Stimulated activated CD8-positive, alpha-beta memory T cell treated with anti-CD3 and anti-CD28 coated beads, Interleukin-7, amount 100 ng/mL, for 48 hours (primary cell): ENCODE results near the gene DDX50.
"Not testable (repeated sequence)": the region's sequence is repeated elsewhere in the genome, so short reads cannot be mapped to it uniquely, and the experiment has no call there.

Experiments
- DNase-seq, 2 donors: peaks; one replicate each; pipeline ENCODE4 v3.0.0-alpha.2; 2020; ENCODE audit warnings: low read depth in 1 of 2; ENCODE audit errors: extremely low read depth in 1 of 2

DDX50 gene

GRCh38 chr10:68900427-68901104, 549 bp upstream of the DDX50 start:
- peak; percentile 47 to 63 for DNase-seq

- no peak for DNase-seq
These were observed 1.3 kb downstream of the DDX50 start for GRCh38 chr10:68902382-68902781.

GRCh38 chr10:68924593-68924992, 23.5 kb downstream of the DDX50 start:
- DNase-seq: no peak

- no peak for DNase-seq
These were observed 24.4 kb downstream of the DDX50 start for GRCh38 chr10:68925489-68925888.

- DNase-seq: not testable (repeated sequence)
These were observed 28.0 kb downstream of the DDX50 start for GRCh38 chr10:68929157-68929556.

GRCh38 chr10:68929888-68930287, 28.8 kb downstream of the DDX50 start:
- DNase-seq: not testable (repeated sequence)

- not testable (repeated sequence) for DNase-seq
These were observed 31.7 kb downstream of the DDX50 start for GRCh38 chr10:68932860-68933259.

GRCh38 chr10:68934994-68935393, 33.9 kb downstream of the DDX50 start:
- no peak for DNase-seq

- DNase-seq: no peak
These were observed 37.0 kb downstream of the DDX50 start for GRCh38 chr10:68938117-68938516.

GRCh38 chr10:68938884-68939283, 37.8 kb downstream of the DDX50 start:
- no peak for DNase-seq

GRCh38 chr10:68940917-68941316, 39.8 kb downstream of the DDX50 start:
- not testable (repeated sequence) for DNase-seq

- no peak for DNase-seq
These were observed 49.5 kb downstream of the DDX50 start for GRCh38 chr10:68950598-68950997.

GRCh38 chr10:68954904-68955303, 53.8 kb downstream of the DDX50 start:
- DNase-seq: no peak

- DNase-seq: peak in 1 of 2 donors; percentile 2
These were observed 54.3 kb downstream of the DDX50 start for GRCh38 chr10:68955355-68955831.

- peak; percentile 76 to 91 for DNase-seq
These were observed 54.9 kb downstream of the DDX50 start, which contains the start of gene DDX21 for GRCh38 chr10:68955832-68956532. TSS of gene DDX21 (plus strand) at chr10:68956170. CDS start at chr10:68956226, 56 bp downstream.

GRCh38 chr10:68957284-68957615, 56.1 kb downstream of the DDX50 start:
- DNase-seq: no peak

GRCh38 chr10:68957654-68958053, 56.5 kb downstream of the DDX50 start:
- DNase-seq: no peak

GRCh38 chr10:68959695-68960527, 58.8 kb downstream of the DDX50 start:
- no peak for DNase-seq

GRCh38 chr10:68963151-68963550, 62.0 kb downstream of the DDX50 start:
- DNase-seq: no peak

GRCh38 chr10:68973975-68974374, 72.9 kb downstream of the DDX50 start:
- no peak for DNase-seq

GRCh38 chr10:68975936-68976473, 74.9 kb downstream of the DDX50 start:
- not testable (repeated sequence) for DNase-seq
